Measurements from ENCODE around the gene POLDIP2. TPM values are rescaled to one million over a fixed set of nuclear protein-coding genes. Genes with fewer than 3 reads are reported as not detected.
A peak's percentile ranks its signal among the peaks of the same experiment; 100 is the strongest.
"Not testable (repeated sequence)": the region's sequence is repeated elsewhere in the genome, so short reads cannot be mapped to it uniquely, and the experiment has no call there.

The POLDIP2 gene
- total and polyA plus RNA-seq, 12 donors = 74.2 to 204 (median 175) TPM

GRCh38 chr17:28342313-28342712 lies 15.0 kb downstream of the POLDIP2 start:
- intact Hi-C loops (cut with DNase I) = no loop called here
- no peaks in the 10 kb centered on the region for H3K27me3 ChIP-seq
- H3K4me3 ChIP-seq = no peak overlapping the region
- H3K36me3 ChIP-seq (replicated peaks in 1 of 2) = peaks cover 0 to 71% of the 10 kb centered on the region in 2 donors
- H3K4me1 ChIP-seq (replicated peaks in 1 of 2) = peaks cover 30 to 44% of the 10 kb centered on the region in 2 donors
- H3K27ac ChIP-seq = no peak overlapping the region
- no peak for TF ChIP-seq CTCF (IDR thresholded peaks at IDR 0.05)
- no peak for TF ChIP-seq POLR2A (IDR thresholded peaks at IDR 0.05)
- WGBS, 4 donors = 81 to 90% (median 87%) methylated on average over 10 to 14 of the region's 14 CpGs
- no peaks in the 10 kb centered on the region for H3K9me3 ChIP-seq (replicated peaks in 1 of 3)
- DNase-seq = peak in 1 of 7 donors; percentile 50

DNA sequence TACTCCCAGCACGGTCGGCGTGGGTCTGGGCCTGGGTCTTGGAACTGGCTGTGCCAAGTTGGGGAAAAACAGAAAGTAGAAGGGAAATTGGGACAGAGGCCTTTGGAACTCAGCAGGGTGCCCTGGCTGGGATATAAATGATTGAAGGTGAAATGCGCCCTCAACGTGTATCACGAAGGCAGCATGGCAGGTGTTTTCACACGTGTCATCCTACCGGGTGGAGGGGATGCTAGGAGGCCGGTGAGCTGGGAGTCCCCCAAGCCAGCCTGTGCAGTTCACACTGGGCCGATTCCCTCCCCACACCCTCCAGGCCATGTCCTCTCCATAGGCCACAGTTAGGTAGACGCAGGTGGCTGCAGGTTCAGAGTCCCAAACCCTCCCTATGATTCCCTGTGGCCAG lies 15.8 kb downstream of the POLDIP2 start:
- TF ChIP-seq POLR2A (IDR thresholded peaks at IDR 0.05) (no peak), CTCF (IDR thresholded peaks at IDR 0.05) (no peak)
- DNase-seq = no peak
- Histone ChIP-seq H3K27me3 (no peaks in the 10 kb centered on the region), H3K9me3 (replicated peaks in 1 of 3) (no peaks in the 10 kb centered on the region), H3K4me1 (replicated peaks in 1 of 2) (peaks cover 32 to 44% of the 10 kb centered on the region in 2 donors), H3K27ac (no peak overlapping the region), H3K4me3 (no peak overlapping the region), H3K36me3 (replicated peaks in 1 of 2) (peaks cover 0 to 68% of the 10 kb centered on the region in 2 donors)
- intact Hi-C loops (cut with DNase I) = no loop called here
- WGBS, 4 donors = 87 to 94% (median 92%) methylated on average over 10 to 11 of the region's 11 CpGs

- Histone ChIP-seq H3K4me1 (replicated peaks in 1 of 2) (peaks cover 25 to 36% of the 10 kb centered on the region in 2 donors), H3K27me3 (no peaks in the 10 kb centered on the region), H3K36me3 (replicated peaks in 1 of 2) (peaks cover 0 to 63% of the 10 kb centered on the region in 2 donors), H3K27ac (no peak overlapping the region), H3K9me3 (replicated peaks in 1 of 3) (no peaks in the 10 kb centered on the region), H3K4me3 (no peak overlapping the region)
- no peak for DNase-seq
- intact Hi-C loops (cut with DNase I) = no loop called here
- no peak for TF ChIP-seq CTCF (IDR thresholded peaks at IDR 0.05)
- TF ChIP-seq POLR2A (IDR thresholded peaks at IDR 0.05) = no peak
- 90 to 92% (median 91%) methylated on average over 6 of the region's 6 CpGs for WGBS, 4 donors
Observed at GRCh38 chr17:28340374-28340773, 17.0 kb downstream of the POLDIP2 start.

DNA sequence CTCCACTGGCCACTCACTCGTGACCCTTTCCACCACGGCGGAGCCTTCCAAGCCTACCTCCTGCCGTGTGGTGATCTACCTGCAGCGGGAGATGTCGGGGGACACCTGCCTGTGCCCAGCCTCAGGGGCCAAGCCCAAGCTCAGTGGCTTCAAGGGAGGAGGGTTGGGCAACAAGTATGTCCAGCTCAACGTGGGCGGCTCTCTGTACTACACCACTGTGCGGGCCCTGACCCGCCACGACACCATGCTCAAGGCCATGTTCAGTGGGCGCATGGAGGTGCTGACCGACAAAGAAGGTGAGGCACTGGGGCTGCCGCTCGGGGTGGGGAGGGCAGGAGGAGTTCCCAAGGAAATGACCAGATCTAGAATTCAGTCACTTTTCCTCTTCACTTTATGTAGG lies 17.9 kb downstream of the POLDIP2 start:
- peak in 1 of 7 donors; percentile 58 for DNase-seq
- TF ChIP-seq POLR2A (IDR thresholded peaks at IDR 0.05) = no peak
- TF ChIP-seq CTCF (IDR thresholded peaks at IDR 0.05) = no peak
- H3K36me3 ChIP-seq (replicated peaks in 1 of 2) = peaks cover 0 to 54% of the 10 kb centered on the region in 2 donors
- 77 to 94% (median 81%) methylated on average over 13 to 15 of the region's 15 CpGs for WGBS, 4 donors
- no peaks in the 10 kb centered on the region for H3K9me3 ChIP-seq (replicated peaks in 1 of 3)
- intact Hi-C loops (cut with DNase I) = no loop called here
- H3K4me1 ChIP-seq (replicated peaks in 1 of 2) = peaks cover 21 to 36% of the 10 kb centered on the region in 2 donors
- H3K4me3 ChIP-seq = no peak overlapping the region
- H3K27me3 ChIP-seq = no peaks in the 10 kb centered on the region
- H3K27ac ChIP-seq = peak overlapping the region in 2 of 5 donors; percentile 24 to 95

DNA sequence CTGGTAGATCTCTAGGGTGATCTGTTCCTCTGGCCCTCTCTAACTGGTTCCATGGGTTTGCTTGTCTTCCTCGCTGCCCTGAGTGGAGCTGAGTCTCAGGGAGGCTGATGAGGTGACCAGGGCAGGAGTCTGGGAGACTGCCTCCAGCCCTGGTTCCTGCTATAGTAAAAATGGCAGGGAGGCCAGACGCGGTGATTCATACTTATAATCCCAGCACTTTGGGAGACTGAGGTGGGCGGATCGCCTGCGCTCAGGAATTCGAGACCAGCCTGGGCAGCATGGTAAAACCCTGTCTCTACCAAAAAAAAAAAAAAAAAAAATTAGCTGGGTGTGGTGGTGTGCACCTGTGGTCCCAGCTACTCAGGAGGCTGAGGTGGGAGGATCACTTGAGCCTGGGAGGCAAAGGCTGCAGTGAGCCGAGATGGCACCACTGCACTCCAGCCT lies 18.5 kb downstream of the POLDIP2 start:
- H3K4me3 ChIP-seq; H3K9me3 ChIP-seq (replicated peaks in 1 of 3); H3K27me3 ChIP-seq; intact Hi-C loops (cut with DNase I): not testable (repeated sequence)
- Histone ChIP-seq H3K4me1 (replicated peaks in 1 of 2) (peaks cover 21 to 42% of the 10 kb centered on the region in 2 donors), H3K27ac (peak overlapping the region in 3 of 5 donors; percentile 35 to 95 (median 79)), H3K36me3 (replicated peaks in 1 of 2) (peaks cover 0 to 47% of the 10 kb centered on the region in 2 donors)
- DNase-seq = peak in 1 of 7 donors; percentile 51
- WGBS, 4 donors = 87 to 90% (median 88%) methylated on average over 8 of the region's 8 CpGs
